Measurements from ENCODE around the gene INTS11.
A peak's percentile ranks its signal among the peaks of the same experiment; 100 is the strongest.

INTS11 gene

GRCh38 chr1:1348420-1349255 is 24.2 kb upstream of the INTS11 start:
- Histone ChIP-seq H2AFZ (ENCODE audit: low read depth) (peak overlapping the region; percentile 59), H3K36me3 (ENCODE audit: insufficient read depth) (no peaks in the 10 kb centered on the region), H3K4me2 (peak overlapping the region; percentile 67), H3K27me3 (ENCODE audit: insufficient read depth, low read depth) (no peaks in the 10 kb centered on the region; the same call in 1 of the 2 replicates), H4K20me1 (ENCODE audit: insufficient read depth) (no peaks in the 10 kb centered on the region), H3K9ac (peak overlapping the region; percentile 53; the same call in 1 of the 2 replicates), H3K27ac (no peak overlapping the region), H3K79me2 (ENCODE audit: insufficient read depth, low read depth) (no peaks in the 10 kb centered on the region; the same call in 1 of the 2 replicates), H3K4me3 (IDR thresholded peaks at IDR 0.05; ENCODE audit: insufficient read depth, low read depth, low read length) (peak overlapping the region; percentile 40), H3K4me1 (ENCODE audit: low read depth, poor library complexity, severe bottlenecking) (peaks cover 17% of the 10 kb centered on the region)
- TF ChIP-seq CTCF (conservative IDR thresholded peaks at IDR 0.05; ENCODE audit: low read depth, low read length), result no peak

GRCh38 chr1:1347663-1348419 is 23.4 kb upstream of the INTS11 start:
- Histone ChIP-seq H3K4me3 (IDR thresholded peaks at IDR 0.05; ENCODE audit: insufficient read depth, low read depth, low read length) (peak overlapping the region; percentile 40), H3K9ac (peak overlapping the region; percentile 53; the same call in 1 of the 2 replicates), H3K27me3 (ENCODE audit: insufficient read depth, low read depth) (no peaks in the 10 kb centered on the region; the same call in 1 of the 2 replicates), H4K20me1 (ENCODE audit: insufficient read depth) (no peaks in the 10 kb centered on the region), H3K27ac (no peak overlapping the region), H3K4me2 (peak overlapping the region; percentile 67; the same call in 1 of the 2 replicates), H3K79me2 (ENCODE audit: insufficient read depth, low read depth) (no peaks in the 10 kb centered on the region; the same call in 1 of the 2 replicates), H3K4me1 (ENCODE audit: low read depth, poor library complexity, severe bottlenecking) (peaks cover 17% of the 10 kb centered on the region), H3K36me3 (ENCODE audit: insufficient read depth) (no peaks in the 10 kb centered on the region), H2AFZ (ENCODE audit: low read depth) (no peak overlapping the region)
- no peak for TF ChIP-seq CTCF (conservative IDR thresholded peaks at IDR 0.05; ENCODE audit: low read depth, low read length)

GRCh38 chr1:1347026-1347595 is 22.7 kb upstream of the INTS11 start:
- H3K4me1 ChIP-seq (ENCODE audit: low read depth, poor library complexity, severe bottlenecking), result peaks cover 17% of the 10 kb centered on the region
- H3K27ac ChIP-seq, result no peak overlapping the region
- H2AFZ ChIP-seq (ENCODE audit: low read depth), result no peak overlapping the region
- H3K36me3 ChIP-seq (ENCODE audit: insufficient read depth), result no peaks in the 10 kb centered on the region
- peak overlapping the region; percentile 67; the same call in 1 of the 2 replicates for H3K4me2 ChIP-seq
- H3K9ac ChIP-seq, result no peak overlapping the region
- no peaks in the 10 kb centered on the region; the same call in 1 of the 2 replicates for H3K79me2 ChIP-seq (ENCODE audit: insufficient read depth, low read depth)
- no peaks in the 10 kb centered on the region for H3K27me3 ChIP-seq (ENCODE audit: insufficient read depth, low read depth)
- H4K20me1 ChIP-seq (ENCODE audit: insufficient read depth), result no peaks in the 10 kb centered on the region
- H3K4me3 ChIP-seq (IDR thresholded peaks at IDR 0.05; ENCODE audit: insufficient read depth, low read depth, low read length), result no peak overlapping the region
- no peak for TF ChIP-seq CTCF (conservative IDR thresholded peaks at IDR 0.05; ENCODE audit: low read depth, low read length)

GRCh38 chr1:1346501-1346890 is 22.0 kb upstream of the INTS11 start:
- Histone ChIP-seq H3K27ac (no peak overlapping the region), H3K4me3 (IDR thresholded peaks at IDR 0.05; ENCODE audit: insufficient read depth, low read depth, low read length) (no peak overlapping the region), H3K4me2 (no peak overlapping the region), H3K36me3 (ENCODE audit: insufficient read depth) (no peaks in the 10 kb centered on the region), H3K4me1 (ENCODE audit: low read depth, poor library complexity, severe bottlenecking) (peaks cover 13% of the 10 kb centered on the region), H3K27me3 (ENCODE audit: insufficient read depth, low read depth) (no peaks in the 10 kb centered on the region), H4K20me1 (ENCODE audit: insufficient read depth) (no peaks in the 10 kb centered on the region), H3K79me2 (ENCODE audit: insufficient read depth, low read depth) (no peaks in the 10 kb centered on the region; the same call in 1 of the 2 replicates), H2AFZ (ENCODE audit: low read depth) (no peak overlapping the region), H3K9ac (no peak overlapping the region)
- no peak for TF ChIP-seq CTCF (conservative IDR thresholded peaks at IDR 0.05; ENCODE audit: low read depth, low read length)
